Keratinocyte (primary cell): ENCODE measurements around the gene IL1B. TPM values are rescaled to one million over a fixed set of nuclear protein-coding genes. Genes with fewer than 3 reads are reported as not detected.

Experiments
- DNase-seq: peaks from one replicate; pipeline ENCODE4 v3.0.0-alpha.2; 2011; ENCODE audit warnings: low read depth, missing footprints, low spot score
- FAIRE-seq: peaks from 2 replicates; lab custom pipeline; 2011; peaks lifted over from hg19 to GRCh38; lab: Jason Lieb, UNC
- H2AFZ ChIP-seq: 2 replicates; pipeline ENCODE4 v1.6.0; 2012; ENCODE audit warnings: low read length, control low read depth, inconsistent platforms; ENCODE audit not compliant: control insufficient read depth
- H3K27ac ChIP-seq: 2 replicates; pipeline ENCODE4 v1.5.1; 2011; ENCODE audit warnings: low read length; ENCODE audit not compliant: control insufficient read depth, insufficient read depth
- H3K27me3 ChIP-seq: 3 replicates; pipeline ENCODE4 v1.6.0; 2011; ENCODE audit warnings: low read length; ENCODE audit not compliant: control insufficient read depth, insufficient read depth; ENCODE audit errors: extremely low read depth
- H3K36me3 ChIP-seq, 2 experiments: 2 replicates in 1 of 2; 3 replicates in 1 of 2; pipeline ENCODE4 v1.5.1; 2011; ENCODE audit warnings: low read length in 2 of 2, mild to moderate bottlenecking in 1 of 2; ENCODE audit not compliant: control insufficient read depth in 2 of 2, insufficient read depth in 2 of 2; ENCODE audit errors: extremely low read depth in 1 of 2
- H3K4me1 ChIP-seq: 3 replicates; pipeline ENCODE4 v1.5.1; 2011; ENCODE audit warnings: low read length; ENCODE audit not compliant: control insufficient read depth, insufficient read depth; ENCODE audit errors: extremely low read depth
- H3K4me2 ChIP-seq: 3 replicates; pipeline ENCODE4 v1.6.0; 2011; ENCODE audit warnings: low read depth, low read length; ENCODE audit not compliant: control insufficient read depth, insufficient read depth; ENCODE audit errors: extremely low read depth
- H3K4me3 ChIP-seq, 3 experiments: fragments of 200-600 bp in 1 of 3; sonication (generic) in 1 of 3; 2 replicates in 2 of 3; 3 replicates in 1 of 3; pipeline ENCODE4 v1.5.1; 2011 to 2016; ENCODE audit warnings: low read length in 3 of 3, mild to moderate bottlenecking in 3 of 3, control low read depth in 2 of 3, inconsistent platforms in 1 of 3, low read depth in 1 of 3, mixed read lengths in 1 of 3, mixed run types in 1 of 3, moderate library complexity in 1 of 3; ENCODE audit not compliant: control insufficient read depth in 2 of 3, insufficient read depth in 2 of 3; ENCODE audit errors: extremely low read depth in 1 of 3
- H3K79me2 ChIP-seq: 2 replicates; pipeline ENCODE4 v1.6.0; 2012; ENCODE audit warnings: low read length; ENCODE audit not compliant: control insufficient read depth, insufficient read depth
- H3K9ac ChIP-seq: 3 replicates; pipeline ENCODE4 v1.6.0; 2011; ENCODE audit warnings: low read length; ENCODE audit not compliant: control insufficient read depth, insufficient read depth; ENCODE audit errors: extremely low read depth
- H3K9me1 ChIP-seq: 3 replicates; pipeline ENCODE4 v1.6.0; 2011; ENCODE audit warnings: low read length; ENCODE audit not compliant: control insufficient read depth, insufficient read depth; ENCODE audit errors: extremely low read depth
- H3K9me3 ChIP-seq: 2 replicates; pipeline ENCODE4 v1.5.1; 2012; ENCODE audit warnings: low read depth, low read length; ENCODE audit not compliant: control insufficient read depth
- H4K20me1 ChIP-seq: 3 replicates; pipeline ENCODE4 v1.6.0; 2011; ENCODE audit warnings: low read length; ENCODE audit not compliant: control insufficient read depth, insufficient read depth; ENCODE audit errors: extremely low read depth
- EZH2 ChIP-seq: IDR thresholded peaks from one replicate; pipeline ENCODE4 v1.6.1; 2012; ENCODE audit warnings: inconsistent platforms, mild to moderate bottlenecking, low read length, moderate library complexity
- dilution Hi-C: fragments of 300-500 bp; cut with MboI; formaldehyde crosslinking; loops from one replicate; pipeline ENCODE4 v1.7.0; 2020; ENCODE audit warnings: low sequenced_read_pairs; ENCODE audit not compliant: extremely low pct_ligation_motif_present
- polyA plus RNA-seq, 5 experiments: library from polyadenylated mRNA; depleted of rRNA in 3 of 5; stranded (reverse) in 3 of 5; stranded (forward) in 1 of 5; unstranded in 1 of 5; fragments of >200 nt; gene quantifications; 1 replicate in 1 of 5; 2 replicates in 3 of 5; 3 replicates in 1 of 5; pipeline versions ENCODE4 v1.2.1 to v1.2.3, GENCODE V29; 2011 to 2012; ENCODE audit warnings: missing spikeins in 2 of 5, low read depth in 1 of 5, low replicate concordance in 1 of 5
- TF ChIP-seq, protein P1 (sequence below), 3 experiments: IDR thresholded peaks in 1 of 3; conservative IDR thresholded peaks in 1 of 3; optimal IDR thresholded peaks in 1 of 3; 2 replicates in 2 of 3; 3 replicates in 1 of 3; pipeline versions ENCODE3 to v1.5.1; 2011; ENCODE audit warnings: low read length in 3 of 3, mild to moderate bottlenecking in 3 of 3, moderate library complexity in 2 of 3, control low read depth in 1 of 3, inconsistent platforms in 1 of 3; ENCODE audit not compliant: insufficient read depth in 2 of 3; ENCODE audit errors: extremely low read depth in 1 of 3

Gene IL1B
- polyA plus RNA-seq, 1 donor (not counting 4 experiments of a cell fraction or from before 2014, with no cell fraction given), result 232 TPM

DNA sequence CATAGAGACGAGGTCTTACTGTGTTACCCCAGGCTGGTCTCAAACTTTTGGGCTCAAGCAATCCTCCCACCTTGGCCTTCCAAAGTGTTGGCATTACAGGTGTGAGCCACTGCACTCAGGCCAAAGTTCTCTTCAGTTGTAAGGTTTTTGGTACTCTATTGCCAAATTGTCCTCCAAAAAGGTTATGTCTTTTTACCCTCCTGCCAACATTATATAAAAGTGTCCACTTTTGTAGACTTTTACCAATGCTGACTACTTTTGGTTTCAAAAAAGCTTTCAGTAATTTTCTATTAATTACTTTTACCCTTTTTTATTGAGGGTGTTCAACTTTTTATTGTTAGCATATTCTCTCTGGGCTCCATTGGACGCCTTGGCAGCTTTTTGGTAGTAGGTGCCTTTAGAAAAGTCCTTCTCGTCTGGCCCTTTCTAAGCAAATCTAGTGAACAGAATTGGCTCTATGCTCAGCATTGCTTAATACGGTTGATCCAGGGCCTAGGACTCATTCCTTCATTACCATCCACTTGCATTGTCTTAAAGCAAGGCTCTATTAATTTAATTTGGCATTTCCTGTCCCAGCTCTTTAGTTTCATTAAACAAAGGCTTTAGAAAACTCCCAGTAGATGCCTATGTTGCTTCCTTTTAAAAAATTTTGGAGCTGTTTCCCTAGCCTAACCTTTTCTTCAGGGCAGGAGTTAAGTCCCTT, 35.5 kb downstream of the IL1B start:
- Histone ChIP-seq H3K4me3 (no peak overlapping the region), H3K79me2 (no peaks in the 10 kb centered on the region), H2AFZ (no peak overlapping the region), H3K9ac (no peak overlapping the region), H3K9me1 (no peaks in the 10 kb centered on the region), H3K4me2 (no peak overlapping the region), H3K36me3 (no peaks in the 10 kb centered on the region), H3K27me3 (no peaks in the 10 kb centered on the region), H3K9me3 (no peaks in the 10 kb centered on the region), H4K20me1 (no peaks in the 10 kb centered on the region), H3K27ac (no peak overlapping the region), H3K4me1 (peaks cover 41% of the 10 kb centered on the region)
- DNase-seq (no peak), FAIRE-seq (no peak)
- dilution Hi-C loops, result no loop called here
- no peak for TF ChIP-seq EZH2
- TF ChIP-seq, protein P1, sequence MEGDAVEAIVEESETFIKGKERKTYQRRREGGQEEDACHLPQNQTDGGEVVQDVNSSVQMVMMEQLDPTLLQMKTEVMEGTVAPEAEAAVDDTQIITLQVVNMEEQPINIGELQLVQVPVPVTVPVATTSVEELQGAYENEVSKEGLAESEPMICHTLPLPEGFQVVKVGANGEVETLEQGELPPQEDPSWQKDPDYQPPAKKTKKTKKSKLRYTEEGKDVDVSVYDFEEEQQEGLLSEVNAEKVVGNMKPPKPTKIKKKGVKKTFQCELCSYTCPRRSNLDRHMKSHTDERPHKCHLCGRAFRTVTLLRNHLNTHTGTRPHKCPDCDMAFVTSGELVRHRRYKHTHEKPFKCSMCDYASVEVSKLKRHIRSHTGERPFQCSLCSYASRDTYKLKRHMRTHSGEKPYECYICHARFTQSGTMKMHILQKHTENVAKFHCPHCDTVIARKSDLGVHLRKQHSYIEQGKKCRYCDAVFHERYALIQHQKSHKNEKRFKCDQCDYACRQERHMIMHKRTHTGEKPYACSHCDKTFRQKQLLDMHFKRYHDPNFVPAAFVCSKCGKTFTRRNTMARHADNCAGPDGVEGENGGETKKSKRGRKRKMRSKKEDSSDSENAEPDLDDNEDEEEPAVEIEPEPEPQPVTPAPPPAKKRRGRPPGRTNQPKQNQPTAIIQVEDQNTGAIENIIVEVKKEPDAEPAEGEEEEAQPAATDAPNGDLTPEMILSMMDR (optimal IDR thresholded peaks at IDR 0.05 in 1 of 3, IDR thresholded peaks at IDR 0.05 in 1 of 3, conservative IDR thresholded peaks at IDR 0.05 in 1 of 3; ENCODE audit: extremely low read depth in 1 of 3, insufficient read depth in 2 of 3, low read length in 3 of 3), result no peak

DNA sequence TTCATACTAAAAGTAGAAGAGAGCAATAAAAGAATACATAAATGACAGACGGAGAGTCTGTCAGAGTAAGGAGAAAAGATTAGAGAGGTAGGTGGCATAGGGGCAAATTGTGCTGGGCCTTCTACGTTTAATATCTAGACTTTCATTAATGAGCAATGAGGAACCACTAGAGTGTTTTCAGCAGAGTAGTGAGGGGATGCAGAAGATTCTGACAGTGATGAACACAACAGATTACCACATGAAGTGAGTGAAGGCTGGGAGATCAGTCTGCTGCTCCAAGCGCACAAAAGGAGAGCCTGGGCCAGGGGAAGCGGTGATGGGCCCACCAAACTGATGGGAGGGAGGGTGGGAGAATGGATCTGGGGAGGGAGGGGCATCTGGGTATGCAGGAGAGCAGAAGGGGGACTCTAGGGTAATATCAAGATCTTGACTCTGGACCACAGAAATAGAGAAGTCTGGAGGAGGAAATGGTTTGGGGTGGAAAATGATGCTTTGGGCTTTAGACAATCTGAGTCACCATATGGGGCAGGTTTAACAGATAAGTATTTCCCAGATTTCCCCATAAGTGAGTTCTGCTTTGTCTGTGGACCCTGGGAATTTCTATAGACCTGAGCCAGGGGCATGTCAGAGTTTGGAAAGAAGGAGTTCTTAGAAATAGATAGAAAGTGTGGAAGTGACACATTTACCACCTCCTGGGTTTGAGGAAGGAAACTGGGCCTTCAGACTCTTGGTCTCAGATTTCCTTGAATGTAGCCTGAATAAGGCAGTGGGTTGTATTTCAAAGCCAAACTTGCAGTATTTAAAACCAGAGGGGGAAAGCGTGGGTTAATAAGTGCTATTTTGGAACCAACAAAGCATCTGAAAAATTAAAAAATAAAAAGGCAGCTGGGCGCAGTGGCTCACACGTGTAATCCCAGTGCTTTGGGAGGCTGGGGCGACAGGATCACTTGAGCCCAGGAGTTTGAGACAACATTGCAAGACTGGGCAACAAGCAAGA, 37.3 kb downstream of the IL1B start:
- Histone ChIP-seq H3K79me2 (no peaks in the 10 kb centered on the region), H3K27ac (peak overlapping the region; percentile 29), H3K36me3 (no peaks in the 10 kb centered on the region), H3K4me2 (no peak overlapping the region), H3K9me1 (no peaks in the 10 kb centered on the region), H3K9ac (no peak overlapping the region), H3K4me3 (no peak overlapping the region), H4K20me1 (no peaks in the 10 kb centered on the region), H3K4me1 (peaks cover 41% of the 10 kb centered on the region), H2AFZ (no peak overlapping the region), H3K9me3 (no peaks in the 10 kb centered on the region), H3K27me3 (no peaks in the 10 kb centered on the region)
- DNase-seq, result no peak
- no peak for FAIRE-seq
- no peak for TF ChIP-seq EZH2
- dilution Hi-C loops, result no loop called here
